SJSA1 (cell line): ENCODE measurements around the gene NPL. TPM values are rescaled to one million over a fixed set of nuclear protein-coding genes. Genes with fewer than 3 reads are reported as not detected.

Experiments used
- DNase-seq, 2 experiments: peaks; one replicate each; pipeline ENCODE4 v3.0.0-alpha.2; 2015 to 2020; ENCODE audit warnings: low spot score in 2 of 2, low read depth in 1 of 2
- H3K27ac ChIP-seq: fragments of 250-450 bp; sonication (Bioruptor Pico); 2 replicates; pipeline ENCODE4 v1.5.1; 2020; ENCODE audit warnings: mild to moderate bottlenecking, moderate library complexity
- H3K27me3 ChIP-seq: fragments of 250-450 bp; sonication (Bioruptor Pico); replicated peaks from 2 replicates; pipeline ENCODE4 v1.5.1; 2020; ENCODE audit warnings: mild to moderate bottlenecking, moderate library complexity
- H3K36me3 ChIP-seq: fragments of 250-450 bp; sonication (Bioruptor Pico); 2 replicates; pipeline ENCODE4 v1.5.1; 2020; ENCODE audit warnings: mild to moderate bottlenecking
- H3K4me1 ChIP-seq: fragments of 250-450 bp; sonication (Bioruptor Pico); replicated peaks from 2 replicates; pipeline ENCODE4 v1.6.1; 2021; ENCODE audit warnings: mild to moderate bottlenecking
- H3K4me3 ChIP-seq: fragments of 250-450 bp; sonication (Bioruptor Pico); 2 replicates; pipeline ENCODE4 v1.5.1; 2020; ENCODE audit warnings: mild to moderate bottlenecking
- H3K9me3 ChIP-seq: fragments of 250-450 bp; sonication (Bioruptor Pico); replicated peaks from 2 replicates; pipeline ENCODE4 v1.5.1; 2020; ENCODE audit warnings: mild to moderate bottlenecking
- total RNA-seq: library from RNA; depleted of rRNA; stranded (reverse); fragments of >200 nt; shearing (Covaris generic); gene quantifications from 2 replicates; pipeline ENCODE4 v1.2.3, GENCODE V29; 2014; rRNA removed

Gene NPL
- total RNA-seq, 1 experiment from 2014 or later: 2.4 TPM

DNA sequence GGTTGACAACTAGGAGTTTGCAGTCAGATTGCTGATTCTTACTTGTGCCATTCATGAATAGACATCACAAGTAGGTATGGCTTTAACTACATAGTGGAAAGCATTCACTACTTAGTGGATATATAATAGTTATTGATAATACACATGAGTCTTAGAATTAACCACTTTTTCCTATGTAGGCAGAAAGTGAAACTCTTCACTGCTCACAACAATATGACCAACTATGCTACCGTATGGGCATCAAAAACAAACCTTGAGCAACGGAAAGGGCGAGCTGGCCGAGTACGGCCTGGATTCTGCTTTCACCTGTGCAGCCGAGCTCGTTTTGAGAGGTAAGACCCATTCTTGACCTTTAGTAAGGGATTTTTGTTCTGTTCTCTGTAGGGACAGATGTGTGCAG lies 88.3 kb downstream of the NPL start:
- H3K36me3 ChIP-seq: peaks cover 100% of the 10 kb centered on the region
- H3K9me3 ChIP-seq: no peaks in the 10 kb centered on the region
- no peak for DNase-seq
- H3K27me3 ChIP-seq: no peaks in the 10 kb centered on the region
- no peak overlapping the region for H3K4me3 ChIP-seq
- no peaks in the 10 kb centered on the region for H3K4me1 ChIP-seq
- no peak overlapping the region for H3K27ac ChIP-seq

Other genes starting within 250 kb of the NPL start
- gene RNASEL, start 200.5 kb upstream of the NPL start, total RNA-seq: 8.8 and 11.5 TPM in 2 replicates
- 5.0 and 5.7 TPM in 2 replicates for gene RGS16, start 185.4 kb upstream of the NPL start, total RNA-seq
- 0.37 TPM in 1 of 2 replicates, not detected in the other for gene RGS8, start 105.2 kb upstream of the NPL start, total RNA-seq
- gene DHX9, start 49.6 kb downstream of the NPL start, total RNA-seq: 140 and 163 TPM in 2 replicates
- gene SHCBP1L, start 163.4 kb downstream of the NPL start, total RNA-seq: not detected in 2 replicates
- gene LAMC1, start 233.6 kb downstream of the NPL start, total RNA-seq: 171 and 220 TPM in 2 replicates